Activated T-cell treated with anti-CD3 and anti-CD28 coated beads, Interleukin-2, amount 50 U/mL, for 24 hours (primary cell): ENCODE measurements around the gene KCNK7.
"Not testable (repeated sequence)": the region's sequence is repeated elsewhere in the genome, so short reads cannot be mapped to it uniquely, and the experiment has no call there.

ENCODE experiments used
- DNase-seq: peaks from one replicate; pipeline ENCODE4 v3.0.0-alpha.2; 2020
- H3K27ac Mint-ChIP-seq: 2 replicates; pipeline ENCODE4 v1.8.0; 2020; ENCODE audit warnings: mild to moderate bottlenecking, mixed read lengths
- H3K27me3 Mint-ChIP-seq: 2 replicates; pipeline ENCODE4 v1.8.0; 2020; ENCODE audit warnings: mixed read lengths
- H3K36me3 Mint-ChIP-seq: 2 replicates; pipeline ENCODE4 v1.8.0; 2020; ENCODE audit warnings: low read depth, mixed read lengths
- H3K4me1 Mint-ChIP-seq: 2 replicates; pipeline ENCODE4 v1.8.0; 2020; ENCODE audit warnings: low read depth, mixed read lengths
- H3K4me3 Mint-ChIP-seq: 2 replicates; pipeline ENCODE4 v1.8.0; 2020; ENCODE audit warnings: mild to moderate bottlenecking, moderate library complexity, mixed read lengths
- H3K9me3 Mint-ChIP-seq: 2 replicates; pipeline ENCODE4 v1.8.0; 2020; ENCODE audit warnings: mixed read lengths

KCNK7 gene

DNA sequence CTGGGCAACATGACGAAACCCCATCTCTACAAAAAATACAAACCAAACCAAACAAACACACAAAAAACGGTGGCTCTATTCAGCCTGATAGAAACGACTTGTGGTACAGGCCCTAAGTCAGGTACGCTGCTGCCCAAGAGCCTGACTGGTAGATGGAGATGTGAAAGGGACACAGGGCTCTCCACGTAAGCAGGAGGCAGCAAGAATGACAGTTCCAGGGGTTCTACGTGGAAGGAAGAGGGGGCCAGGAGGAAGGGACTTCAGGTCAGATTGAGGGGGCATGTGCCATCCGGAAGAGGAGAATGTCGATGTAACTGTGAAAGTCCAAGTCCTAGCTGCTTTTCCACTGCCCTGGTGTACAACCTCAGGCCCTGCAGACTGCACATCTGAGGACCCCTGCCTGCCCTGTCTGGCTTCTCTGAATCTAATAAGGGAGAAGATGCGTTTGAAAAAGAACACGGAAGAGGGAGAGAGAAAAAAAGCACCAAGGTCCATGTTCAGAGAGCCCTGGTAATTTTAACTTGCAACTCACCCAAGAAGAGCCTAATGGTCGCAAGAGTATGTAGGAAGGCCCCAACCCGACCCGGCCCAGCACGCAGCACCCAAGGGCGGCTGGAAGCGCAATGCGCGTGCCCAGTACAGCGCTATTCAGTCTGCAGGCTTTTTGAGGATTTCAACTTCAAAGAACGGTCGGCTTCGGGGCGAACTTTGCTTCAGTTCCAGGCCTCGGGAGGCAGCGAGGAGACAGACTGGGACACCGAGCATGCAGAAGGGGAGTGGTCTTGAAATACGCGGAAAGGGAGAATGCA lies 26.2 kb downstream of the KCNK7 start:
- Mint-ChIP-seq H3K27ac (peak overlapping the region; percentile 98), H3K27me3 (no peaks in the 10 kb centered on the region), H3K9me3 (no peaks in the 10 kb centered on the region), H3K4me1 (peaks cover 64% of the 10 kb centered on the region), H3K4me3 (peak overlapping the region; percentile 100), H3K36me3 (peaks cover 50% of the 10 kb centered on the region)
- no peak for DNase-seq

DNA sequence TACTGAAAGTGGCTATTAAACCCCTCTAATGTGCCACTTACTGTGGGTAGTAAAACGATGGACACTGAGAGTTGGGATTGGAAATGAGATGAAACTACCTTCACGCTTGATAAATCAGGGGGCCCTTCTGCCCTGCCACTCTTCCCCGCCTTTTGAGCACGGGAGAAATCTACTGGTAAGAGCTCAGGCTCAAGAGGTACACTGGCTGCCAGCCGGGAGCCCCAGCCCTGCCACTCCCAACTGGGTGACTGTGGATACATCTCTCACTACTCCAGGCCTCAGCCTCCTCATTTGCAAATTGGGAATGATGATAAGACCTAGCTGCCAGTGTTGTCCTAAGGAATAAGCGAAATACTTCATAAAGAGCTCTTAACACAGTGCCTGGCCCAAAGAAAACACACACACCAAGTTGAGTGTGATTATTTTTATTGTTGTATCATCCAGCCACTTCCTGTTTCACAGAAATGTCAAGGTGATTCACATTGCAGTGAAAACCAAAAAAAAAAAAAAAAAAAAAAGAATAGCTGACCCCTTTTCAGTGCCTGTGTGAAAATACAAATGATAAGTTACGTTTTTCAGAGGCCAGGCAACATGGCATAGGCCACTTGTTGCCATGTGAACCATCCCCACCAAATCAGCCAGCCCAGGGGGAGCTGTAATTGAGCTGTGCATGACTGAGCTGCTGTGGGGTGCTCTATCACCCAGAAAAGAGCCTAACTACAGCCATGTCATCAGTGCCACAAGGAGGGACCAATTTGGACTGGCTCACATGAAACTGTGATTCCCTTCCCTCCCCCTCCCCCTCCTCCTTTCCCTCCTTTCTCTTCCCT lies 29.8 kb downstream of the KCNK7 start:
- Mint-ChIP-seq H3K27ac (peak overlapping the region; percentile 97), H3K4me1 (peaks cover 53% of the 10 kb centered on the region), H3K36me3 (peaks cover 23% of the 10 kb centered on the region), H3K4me3 (peak overlapping the region; percentile 57), H3K9me3 (no peaks in the 10 kb centered on the region), H3K27me3 (no peaks in the 10 kb centered on the region)
- DNase-seq = peak; percentile 54

DNA sequence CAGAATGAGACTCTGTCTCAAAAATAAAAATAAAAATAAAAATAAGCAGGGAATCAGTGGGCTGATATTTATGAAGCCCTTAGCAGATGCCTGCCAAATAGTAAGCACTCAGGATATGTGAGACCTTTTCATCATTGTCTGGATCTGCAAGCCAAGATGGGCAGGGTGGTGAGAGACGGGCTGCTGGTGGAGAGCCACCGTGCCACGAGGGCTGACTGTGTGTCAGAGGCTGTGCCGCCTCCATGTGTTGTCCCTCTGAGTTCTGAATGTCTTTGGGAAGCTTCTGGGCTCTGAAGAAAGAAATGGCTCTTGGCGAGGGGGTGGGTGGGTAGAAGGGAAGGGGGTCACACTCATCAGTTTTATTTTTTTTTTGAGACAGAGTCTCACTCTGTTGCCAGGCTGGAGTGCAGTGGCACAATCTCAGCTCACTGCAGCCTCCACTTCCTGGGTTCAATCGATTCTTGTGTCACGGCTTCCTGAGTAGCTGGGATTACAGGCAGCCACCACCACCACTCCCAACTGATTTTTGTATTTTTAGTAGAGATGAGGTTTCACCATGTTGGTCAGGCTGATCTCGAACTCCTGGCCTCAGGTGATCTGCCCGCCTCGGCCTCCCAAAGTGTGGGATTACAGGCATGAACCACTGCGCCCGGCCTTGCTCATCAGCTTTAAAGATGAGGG lies 30.6 kb downstream of the KCNK7 start:
- Mint-ChIP-seq H3K4me1 (peaks cover 59% of the 10 kb centered on the region), H3K27ac (peak overlapping the region; percentile 97), H3K36me3 (peaks cover 16% of the 10 kb centered on the region), H3K4me3 (peak overlapping the region; percentile 57)
- DNase-seq, H3K27me3 Mint-ChIP-seq, H3K9me3 Mint-ChIP-seq: not testable (repeated sequence)

GRCh38 chr11:65563601-65564000 lies 32.0 kb downstream of the KCNK7 start:
- Mint-ChIP-seq H3K36me3 (peaks cover 5% of the 10 kb centered on the region), H3K27me3 (no peaks in the 10 kb centered on the region), H3K9me3 (no peaks in the 10 kb centered on the region), H3K4me1 (peaks cover 67% of the 10 kb centered on the region), H3K27ac (peak overlapping the region; percentile 71), H3K4me3 (no peak overlapping the region)
- no peak for DNase-seq

DNA sequence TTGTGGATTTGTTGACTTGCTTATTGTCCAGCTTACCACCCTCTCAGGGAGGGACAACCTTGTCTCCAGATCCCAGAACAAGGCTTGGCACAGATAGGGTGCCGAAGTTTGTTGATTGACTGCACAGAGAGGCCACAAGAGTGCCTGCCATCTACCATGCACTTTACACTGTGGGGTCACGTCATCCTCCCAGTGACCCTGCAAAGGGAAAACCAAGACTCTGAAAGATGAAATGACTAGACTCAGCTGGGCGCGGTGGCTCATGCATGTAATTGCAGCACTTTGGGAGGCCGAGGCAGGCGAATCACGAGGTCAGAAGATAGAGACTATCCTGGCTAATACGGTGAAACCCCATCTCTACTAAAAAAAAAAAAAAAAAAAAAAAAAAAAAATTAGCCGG lies 32.8 kb downstream of the KCNK7 start:
- Mint-ChIP-seq H3K36me3 (no peaks in the 10 kb centered on the region), H3K4me3 (no peak overlapping the region), H3K27me3 (no peaks in the 10 kb centered on the region), H3K9me3 (no peaks in the 10 kb centered on the region), H3K4me1 (peaks cover 62% of the 10 kb centered on the region), H3K27ac (peak overlapping the region; percentile 40)
- DNase-seq = no peak

GRCh38 chr11:65562020-65562419 lies 33.6 kb downstream of the KCNK7 start:
- peak overlapping the region; percentile 35 for H3K27ac Mint-ChIP-seq
- no peaks in the 10 kb centered on the region for H3K27me3 Mint-ChIP-seq
- no peaks in the 10 kb centered on the region for H3K9me3 Mint-ChIP-seq
- H3K36me3 Mint-ChIP-seq = no peaks in the 10 kb centered on the region
- H3K4me3 Mint-ChIP-seq = no peak overlapping the region
- peaks cover 64% of the 10 kb centered on the region for H3K4me1 Mint-ChIP-seq
- no peak for DNase-seq

- no peaks in the 10 kb centered on the region for H3K9me3 Mint-ChIP-seq
- H3K36me3 Mint-ChIP-seq = no peaks in the 10 kb centered on the region
- H3K4me3 Mint-ChIP-seq = no peak overlapping the region
- no peak for DNase-seq
- H3K27ac Mint-ChIP-seq = peak overlapping the region; percentile 76
- H3K27me3 Mint-ChIP-seq = no peaks in the 10 kb centered on the region
- peaks cover 64% of the 10 kb centered on the region for H3K4me1 Mint-ChIP-seq
These were observed 34.8 kb downstream of the KCNK7 start for GRCh38 chr11:65560555-65561418.

- H3K4me3 Mint-ChIP-seq = no peak overlapping the region
These were observed 35.6 kb downstream of the KCNK7 start for GRCh38 chr11:65559951-65560537.

GRCh38 chr11:65559535-65559934 lies 36.1 kb downstream of the KCNK7 start:
- no peaks in the 10 kb centered on the region for H3K27me3 Mint-ChIP-seq
- H3K4me1 Mint-ChIP-seq = peaks cover 66% of the 10 kb centered on the region
- H3K4me3 Mint-ChIP-seq = peak overlapping the region; percentile 38
- H3K36me3 Mint-ChIP-seq = no peaks in the 10 kb centered on the region
- H3K27ac Mint-ChIP-seq = peak overlapping the region; percentile 76
- DNase-seq = no peak
- no peaks in the 10 kb centered on the region for H3K9me3 Mint-ChIP-seq

More at GRCh38 chr11:65559951-65560537, 35.6 kb downstream of the KCNK7 start:
- Mint-ChIP-seq H3K27ac (peak overlapping the region; percentile 76), H3K27me3 (no peaks in the 10 kb centered on the region), H3K36me3 (no peaks in the 10 kb centered on the region), H3K9me3 (no peaks in the 10 kb centered on the region), H3K4me1 (peaks cover 64% of the 10 kb centered on the region)
- no peak for DNase-seq

GRCh38 chr11:65558930-65559509 lies 36.6 kb downstream of the KCNK7 start:
- DNase-seq = no peak
- peaks cover 69% of the 10 kb centered on the region for H3K4me1 Mint-ChIP-seq
- no peaks in the 10 kb centered on the region for H3K36me3 Mint-ChIP-seq
- H3K27me3 Mint-ChIP-seq = no peaks in the 10 kb centered on the region
- no peaks in the 10 kb centered on the region for H3K9me3 Mint-ChIP-seq
- peak overlapping the region; percentile 63 for H3K4me3 Mint-ChIP-seq
- peak overlapping the region; percentile 87 for H3K27ac Mint-ChIP-seq

- Mint-ChIP-seq H3K4me3 (peak within 1 kb of the TSS; percentile 84), H3K27ac (peak within 1 kb of the TSS; percentile 92), H3K4me1 (peaks cover 67% of the 10 kb centered on the region), H3K9me3 (no peaks in the 10 kb centered on the region), H3K36me3 (no peaks in the 10 kb centered on the region), H3K27me3 (no peaks in the 10 kb centered on the region)
- DNase-seq = peak; percentile 67
These were observed 37.3 kb downstream of the KCNK7 start, which contains the start of gene LTBP3 for GRCh38 chr11:65558002-65558929. Gene LTBP3, minus strand, starts transcription at chr11:65558359. Its CDS starts 400 bp downstream, at chr11:65557959.

- H3K9me3 Mint-ChIP-seq = no peaks in the 10 kb centered on the region
- peak overlapping the region; percentile 92 for H3K27ac Mint-ChIP-seq
- H3K4me1 Mint-ChIP-seq = peaks cover 73% of the 10 kb centered on the region
- H3K36me3 Mint-ChIP-seq = no peaks in the 10 kb centered on the region
- H3K4me3 Mint-ChIP-seq = peak overlapping the region; percentile 84
- no peaks in the 10 kb centered on the region for H3K27me3 Mint-ChIP-seq
- DNase-seq = peak; percentile 64
These were observed 38.2 kb downstream of the KCNK7 start for GRCh38 chr11:65557280-65558001.
